Stimulated activated CD8-positive, alpha-beta memory T cell treated with anti-CD3 and anti-CD28 coated beads, Interleukin-12 subunit alpha, Interleukin-12 subunit beta, amount 100 ng/mL, for 4 hours (primary cell): ENCODE data around the gene SURF1.
"Not testable (repeated sequence)": the region's sequence is repeated elsewhere in the genome, so short reads cannot be mapped to it uniquely, and the experiment has no call there.

ENCODE experiments used
- DNase-seq: peaks from one replicate; pipeline ENCODE4 v3.0.0-alpha.2; 2020; ENCODE audit warnings: low read depth

SURF1 gene

GRCh38 chr9:133342570-133342969 is 13.7 kb downstream of the SURF1 start:
- no peak for DNase-seq

- no peak for DNase-seq
Measured at GRCh38 chr9:133342069-133342406, 14.2 kb downstream of the SURF1 start.

DNA sequence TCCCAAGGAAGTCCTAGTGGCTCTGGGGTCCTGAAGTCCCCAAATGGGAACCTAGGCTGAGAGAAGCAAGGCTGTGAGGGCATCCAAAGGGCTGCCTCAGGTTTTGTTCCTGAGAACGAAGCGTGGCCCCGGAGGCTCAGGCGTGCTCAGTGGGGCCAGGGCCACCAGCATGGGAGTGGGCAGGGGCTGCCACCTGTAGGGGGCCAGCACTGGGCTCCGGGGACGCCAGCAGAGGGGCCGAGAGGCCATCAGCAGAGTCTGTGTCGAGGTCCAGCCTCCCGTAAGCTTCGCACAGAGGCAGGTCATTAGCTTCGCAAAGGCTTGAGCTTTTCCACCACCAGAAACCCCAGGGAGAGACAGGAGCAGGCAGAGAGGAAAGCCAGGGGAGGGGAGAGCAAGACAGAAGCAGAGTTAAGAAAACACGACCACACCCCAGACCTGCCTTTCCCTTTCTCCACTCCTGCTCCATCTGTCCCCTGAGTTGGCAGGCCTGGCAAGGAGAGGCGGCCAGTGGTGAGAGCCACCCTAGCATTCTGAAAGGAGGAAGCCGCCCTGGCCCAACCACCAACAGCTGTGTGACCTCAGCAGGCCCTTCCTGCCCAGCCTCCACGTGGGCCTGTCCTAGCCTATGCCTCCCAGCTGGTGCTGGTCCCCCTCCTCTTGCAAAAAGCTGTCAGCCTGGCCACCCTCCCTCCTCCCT is 14.8 kb downstream of the SURF1 start:
- no peak for DNase-seq

- no peak for DNase-seq
Measured at GRCh38 chr9:133340916-133341315, 15.4 kb downstream of the SURF1 start.

- DNase-seq, result no peak
Measured at GRCh38 chr9:133340256-133340655, 16.0 kb downstream of the SURF1 start.

- no peak for DNase-seq
Measured at GRCh38 chr9:133339641-133340040, 16.6 kb downstream of the SURF1 start.

GRCh38 chr9:133335924-133336811 is 20.1 kb downstream of the SURF1 start, which contains the start of gene SURF6:
Gene SURF6 (minus strand): TSS chr9:133336188. CDS start chr9:133336132, 56 bp downstream.
- DNase-seq, result peak; percentile 90

DNA sequence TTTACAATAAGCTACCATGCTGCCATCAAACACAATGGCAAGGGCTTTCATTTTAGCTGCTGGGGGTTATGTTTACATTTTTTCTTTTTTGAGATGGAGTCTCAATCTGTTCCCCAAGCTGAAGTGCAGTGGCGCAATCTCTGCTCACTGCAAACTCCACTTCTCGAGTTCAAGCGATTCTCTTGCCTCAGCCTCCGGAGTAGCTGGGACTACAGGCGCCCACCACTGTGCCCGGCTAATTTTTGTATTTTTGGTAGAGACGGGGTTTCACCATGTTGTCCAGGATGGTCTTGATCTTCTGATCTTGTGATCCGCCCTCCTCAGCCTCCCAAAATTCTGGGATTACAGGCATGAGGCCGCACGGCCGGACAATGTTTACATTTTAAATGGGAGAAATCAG is 21.4 kb downstream of the SURF1 start:
- DNase-seq, result not testable (repeated sequence)

DNA sequence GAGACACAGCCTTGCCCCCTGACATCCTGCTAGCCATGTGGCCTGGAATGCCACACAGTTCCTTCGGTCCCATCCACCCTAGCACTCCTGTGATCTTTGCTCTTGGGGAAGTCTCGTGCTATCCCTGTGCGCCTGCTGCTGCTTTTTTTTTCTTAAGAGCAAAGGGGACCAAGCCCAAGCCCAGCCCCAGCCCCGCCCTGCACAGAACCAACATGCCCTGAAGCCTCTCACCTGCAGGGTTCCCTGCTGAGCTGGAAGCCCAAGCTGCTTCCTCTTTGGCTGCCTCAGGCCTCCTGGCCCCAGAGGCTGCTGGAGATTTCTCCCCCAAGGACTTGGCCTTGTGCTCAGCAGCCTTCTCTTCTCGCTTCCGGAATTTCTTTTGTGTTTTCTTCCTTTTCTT is 22.1 kb downstream of the SURF1 start:
- no peak for DNase-seq

GRCh38 chr9:133333566-133333965 is 22.7 kb downstream of the SURF1 start:
- DNase-seq, result no peak

- no peak for DNase-seq
Measured at GRCh38 chr9:133333011-133333410, 23.3 kb downstream of the SURF1 start.

DNA sequence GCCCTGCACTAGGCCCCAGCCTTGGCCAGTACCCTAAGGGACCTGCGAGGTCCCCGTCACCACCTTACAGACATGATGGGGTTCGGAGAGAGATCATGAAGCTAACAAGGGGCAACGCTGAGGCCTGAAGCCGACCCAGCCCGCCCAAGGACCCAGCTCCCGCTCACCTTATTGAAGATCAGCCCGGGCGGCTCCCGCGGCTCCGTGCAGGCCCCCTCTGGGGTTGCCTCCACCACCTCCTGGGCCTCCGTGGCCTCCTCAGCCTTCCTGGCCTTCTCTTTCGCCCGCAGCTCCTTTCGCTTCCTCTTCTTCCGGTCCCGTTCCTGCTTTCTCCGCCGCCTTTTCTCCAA is 23.9 kb downstream of the SURF1 start:
- DNase-seq, result no peak

DNA sequence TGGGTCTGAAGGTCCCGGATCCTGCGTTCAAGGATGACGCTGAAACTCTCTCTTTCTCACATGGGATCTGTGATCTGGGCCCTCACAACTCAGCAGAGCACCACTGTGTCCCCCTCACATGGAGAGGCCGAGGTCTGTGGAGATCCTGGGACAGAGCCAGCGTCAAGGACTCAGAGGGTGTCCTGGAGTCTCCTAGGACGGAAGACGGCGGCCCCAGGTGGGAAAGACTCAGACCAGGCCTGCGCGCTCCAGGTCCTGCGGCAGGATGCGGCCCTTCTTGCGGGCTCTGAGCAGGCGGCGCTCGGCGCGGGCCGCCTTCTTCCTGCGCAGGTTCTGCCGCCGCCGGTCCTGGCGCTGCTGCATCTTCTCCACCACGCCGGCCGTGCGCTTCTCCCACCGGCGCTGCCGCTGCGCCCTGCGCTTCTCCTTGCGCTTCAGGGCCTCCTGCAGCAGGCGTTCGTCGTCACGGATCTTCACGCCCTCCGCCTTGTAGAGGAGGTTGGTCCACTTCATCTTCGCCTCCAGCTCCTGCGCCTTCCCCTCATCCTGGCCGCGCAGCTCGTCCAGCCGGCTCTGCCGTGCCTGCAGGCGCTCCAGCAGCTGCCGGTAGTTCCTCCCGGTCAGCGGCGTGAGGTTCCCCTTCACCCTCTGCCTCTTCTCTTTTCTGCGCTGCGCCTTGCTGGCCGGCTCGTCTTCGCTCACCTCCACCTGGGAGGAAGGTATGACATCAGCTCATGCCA is 24.5 kb downstream of the SURF1 start:
- no peak for DNase-seq

DNA sequence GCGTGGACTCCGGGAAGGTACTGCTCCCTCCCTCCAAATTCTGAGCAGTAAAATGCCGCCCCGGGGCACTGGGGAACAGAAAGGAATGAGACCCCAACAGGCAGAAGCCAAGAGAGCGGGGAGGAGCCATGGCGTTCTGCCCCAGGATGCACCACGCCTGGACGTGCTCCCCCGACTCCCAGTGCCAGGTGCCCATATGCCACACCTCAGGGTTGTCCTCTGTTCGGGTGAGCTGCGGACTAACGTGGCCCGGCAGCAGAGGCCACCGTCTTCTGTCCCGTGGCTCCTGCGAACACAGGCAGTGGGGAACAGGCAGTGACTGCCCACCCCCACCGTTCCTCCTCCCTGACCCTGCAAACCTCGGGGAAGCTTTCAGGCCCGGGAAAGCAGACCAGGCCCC is 25.1 kb downstream of the SURF1 start:
- DNase-seq, result no peak

GRCh38 chr9:133329306-133330156 is 26.8 kb downstream of the SURF1 start:
- not testable (repeated sequence) for DNase-seq

DNA sequence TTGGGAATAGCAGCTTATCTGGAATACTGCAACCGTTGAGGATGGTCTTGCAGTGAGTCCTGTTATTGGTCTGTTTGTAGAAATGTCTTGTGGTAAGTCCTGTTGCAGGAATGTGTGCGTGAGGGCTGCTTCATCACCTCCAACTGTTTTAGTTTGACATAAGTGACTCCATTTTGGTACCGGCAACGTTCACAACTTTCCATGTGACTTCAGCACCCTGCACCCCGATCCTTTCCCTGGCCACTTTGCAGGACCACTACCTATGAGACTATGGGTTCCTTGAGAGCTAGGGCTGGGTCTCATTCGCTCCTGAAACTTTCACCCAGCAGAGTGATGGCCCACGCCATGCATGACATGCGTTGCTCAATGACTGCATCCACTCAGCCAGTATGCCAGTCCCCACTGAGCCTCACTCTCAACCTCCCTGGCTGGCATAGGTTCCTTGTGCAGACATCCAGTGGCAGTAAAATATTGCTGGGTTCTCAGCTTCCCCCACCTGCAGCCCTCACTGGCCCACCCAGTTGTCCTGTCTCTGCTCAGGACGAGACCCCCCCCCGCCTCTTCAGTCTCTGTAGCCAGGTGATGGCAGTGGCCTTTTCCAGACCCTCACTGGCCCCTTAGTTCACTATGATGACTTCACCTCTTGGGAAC is 28.3 kb downstream of the SURF1 start:
- DNase-seq, result no peak

- not testable (repeated sequence) for DNase-seq
Measured at GRCh38 chr9:133327021-133327420, 29.3 kb downstream of the SURF1 start.

DNA sequence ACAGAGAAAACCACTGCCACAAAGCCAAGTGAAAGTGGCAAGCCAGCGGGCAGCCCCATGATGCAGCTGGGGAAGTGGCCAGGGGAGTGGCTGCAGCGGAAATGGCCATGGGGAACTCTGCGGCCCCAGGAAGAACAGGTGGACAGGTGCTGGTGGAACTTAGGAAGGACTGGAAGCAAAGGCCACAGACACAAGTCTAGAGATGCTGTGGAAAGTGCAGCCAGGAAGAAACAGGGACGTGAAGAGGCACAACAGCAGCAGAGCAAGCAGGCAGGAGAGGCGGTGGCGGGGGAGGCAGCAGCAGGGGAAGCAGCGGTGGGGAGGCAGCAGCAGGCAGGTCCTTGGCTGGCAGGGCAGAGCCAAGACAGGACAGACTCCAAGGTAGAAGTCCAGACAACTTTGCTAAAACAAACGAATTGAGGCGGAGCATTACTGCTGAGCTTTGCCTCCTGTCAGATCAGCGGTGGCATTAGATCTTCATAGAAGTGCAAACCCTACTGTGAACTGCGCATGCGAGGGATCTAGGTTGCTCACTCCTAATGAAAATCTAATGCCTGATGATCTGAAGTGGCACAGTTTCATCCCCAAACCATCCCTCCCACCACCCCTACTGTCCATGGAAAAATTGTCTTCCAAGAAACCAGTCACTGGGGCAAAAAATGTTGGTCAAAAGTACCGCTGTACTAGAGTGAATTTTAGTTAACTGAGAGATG is 32.1 kb downstream of the SURF1 start:
- DNase-seq, result no peak

GRCh38 chr9:133323211-133323610 is 33.1 kb downstream of the SURF1 start:
- DNase-seq, result no peak

GRCh38 chr9:133322701-133323100 is 33.6 kb downstream of the SURF1 start:
- no peak for DNase-seq
